ENCODE measurements around the gene HIPK2.

The HIPK2 gene

DNA sequence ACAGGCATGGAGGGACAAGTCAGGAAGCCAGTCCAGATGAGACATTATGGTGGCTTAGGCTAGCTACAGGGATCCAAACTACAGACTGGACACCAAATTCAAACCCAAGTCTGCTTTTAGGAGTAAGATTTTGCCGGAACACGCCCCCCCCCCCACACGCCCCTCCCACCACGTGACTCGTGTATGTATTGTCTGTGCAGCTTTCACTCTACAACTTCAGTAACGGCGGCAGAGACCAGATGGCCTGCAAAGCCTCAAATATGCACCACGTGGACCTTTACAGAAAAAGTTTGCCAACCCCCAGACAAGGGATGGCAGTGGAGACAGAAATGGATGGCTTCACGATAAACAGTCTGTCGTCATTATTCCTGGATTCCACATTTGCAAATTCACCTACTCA, 14.5 kb downstream of the HIPK2 start:
- Histone ChIP-seq H3K4me2 (ENCODE audit: low read depth, low read length, poor library complexity, severe bottlenecking) (no peak overlapping the region), H3K9ac (ENCODE audit: low read depth, low read length, poor library complexity, severe bottlenecking) (no peak overlapping the region), H2AFZ (ENCODE audit: low read length) (no peak overlapping the region), H3K4me3 (ENCODE audit: low read length, poor library complexity, severe bottlenecking) (no peak overlapping the region), H3K79me2 (ENCODE audit: insufficient read depth, low read length) (peaks cover 71% of the 10 kb centered on the region), H3K36me3 (ENCODE audit: insufficient read depth, low read length) (no peaks in the 10 kb centered on the region), H3K4me1 (ENCODE audit: insufficient read depth, low read length, poor library complexity, severe bottlenecking) (peaks cover 17% of the 10 kb centered on the region), H3F3A (ENCODE audit: low read depth) (no peaks in the 10 kb centered on the region), H4K20me1 (ENCODE audit: insufficient read depth, low read length, poor library complexity, severe bottlenecking) (peaks cover 25% of the 10 kb centered on the region), H3K9me2 (replicated peaks; ENCODE audit: low read depth, low read length) (no peaks in the 10 kb centered on the region), H3K9me3 (ENCODE audit: insufficient read depth, low read depth, low read length) (no peaks in the 10 kb centered on the region), H3K27me3 (ENCODE audit: insufficient read depth, low read length, poor library complexity, severe bottlenecking) (no peaks in the 10 kb centered on the region)
- TF ChIP-seq, protein P1, sequence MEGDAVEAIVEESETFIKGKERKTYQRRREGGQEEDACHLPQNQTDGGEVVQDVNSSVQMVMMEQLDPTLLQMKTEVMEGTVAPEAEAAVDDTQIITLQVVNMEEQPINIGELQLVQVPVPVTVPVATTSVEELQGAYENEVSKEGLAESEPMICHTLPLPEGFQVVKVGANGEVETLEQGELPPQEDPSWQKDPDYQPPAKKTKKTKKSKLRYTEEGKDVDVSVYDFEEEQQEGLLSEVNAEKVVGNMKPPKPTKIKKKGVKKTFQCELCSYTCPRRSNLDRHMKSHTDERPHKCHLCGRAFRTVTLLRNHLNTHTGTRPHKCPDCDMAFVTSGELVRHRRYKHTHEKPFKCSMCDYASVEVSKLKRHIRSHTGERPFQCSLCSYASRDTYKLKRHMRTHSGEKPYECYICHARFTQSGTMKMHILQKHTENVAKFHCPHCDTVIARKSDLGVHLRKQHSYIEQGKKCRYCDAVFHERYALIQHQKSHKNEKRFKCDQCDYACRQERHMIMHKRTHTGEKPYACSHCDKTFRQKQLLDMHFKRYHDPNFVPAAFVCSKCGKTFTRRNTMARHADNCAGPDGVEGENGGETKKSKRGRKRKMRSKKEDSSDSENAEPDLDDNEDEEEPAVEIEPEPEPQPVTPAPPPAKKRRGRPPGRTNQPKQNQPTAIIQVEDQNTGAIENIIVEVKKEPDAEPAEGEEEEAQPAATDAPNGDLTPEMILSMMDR (conservative IDR thresholded peaks at IDR 0.05; ENCODE audit: low read length): no peak
- TF ChIP-seq EZH2phosphoT487 (IDR thresholded peaks at IDR 0.05; ENCODE audit: borderline replicate concordance): no peak

DNA sequence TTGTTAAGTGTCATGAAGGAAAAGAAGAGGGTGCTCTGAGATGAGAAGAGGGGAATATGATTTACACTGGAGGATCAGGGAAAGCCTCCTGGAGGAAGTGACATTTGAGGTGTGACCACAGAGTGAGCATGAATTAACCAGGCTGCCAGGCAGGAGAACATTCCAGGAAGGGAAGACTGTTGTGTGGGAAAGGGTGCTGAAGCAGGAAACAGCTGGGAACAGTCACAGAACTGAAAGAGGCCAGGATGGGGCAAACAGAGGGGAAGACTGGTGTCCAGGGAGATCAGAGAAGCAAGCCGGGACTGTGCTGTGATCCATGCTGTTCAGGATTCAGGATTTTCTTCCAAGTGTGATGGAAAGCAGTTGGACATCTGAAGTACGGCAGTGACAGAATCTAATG, 14.9 kb downstream of the HIPK2 start:
- peaks cover 71% of the 10 kb centered on the region for H3K79me2 ChIP-seq (ENCODE audit: insufficient read depth, low read length)

DNA sequence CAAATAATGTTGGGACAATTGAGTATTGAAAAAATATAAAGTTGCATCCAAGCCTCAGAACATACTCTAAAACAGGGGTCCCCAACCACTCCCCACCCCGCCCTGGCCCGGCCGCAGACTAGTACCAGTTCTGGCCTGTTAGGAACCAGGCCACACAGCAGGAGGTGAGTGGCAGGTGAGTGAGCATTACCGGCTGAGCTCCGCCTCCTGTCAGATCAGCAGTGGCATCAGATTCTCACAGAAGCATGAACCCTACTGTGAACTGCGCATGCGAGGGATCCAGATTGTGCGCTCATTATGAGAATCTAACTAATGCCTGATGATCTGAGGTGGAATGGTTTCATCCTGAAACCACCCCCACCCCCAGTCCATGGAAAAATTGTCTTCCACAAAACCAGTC, 19.4 kb downstream of the HIPK2 start:
- Histone ChIP-seq H3K36me3 (ENCODE audit: insufficient read depth, low read length) (no peaks in the 10 kb centered on the region), H2AFZ (ENCODE audit: low read length) (no peak overlapping the region), H3K4me1 (ENCODE audit: insufficient read depth, low read length, poor library complexity, severe bottlenecking) (no peaks in the 10 kb centered on the region), H3K79me2 (ENCODE audit: insufficient read depth, low read length) (peaks cover 67% of the 10 kb centered on the region), H3K4me3 (ENCODE audit: low read length, poor library complexity, severe bottlenecking) (no peak overlapping the region), H3K9ac (ENCODE audit: low read depth, low read length, poor library complexity, severe bottlenecking) (no peak overlapping the region), H3K4me2 (ENCODE audit: low read depth, low read length, poor library complexity, severe bottlenecking) (no peak overlapping the region), H3K27me3 (ENCODE audit: insufficient read depth, low read length, poor library complexity, severe bottlenecking) (no peaks in the 10 kb centered on the region), H3F3A (ENCODE audit: low read depth) (no peaks in the 10 kb centered on the region), H3K9me2 (replicated peaks; ENCODE audit: low read depth, low read length) (no peaks in the 10 kb centered on the region), H3K9me3 (ENCODE audit: insufficient read depth, low read depth, low read length) (no peaks in the 10 kb centered on the region), H4K20me1 (ENCODE audit: insufficient read depth, low read length, poor library complexity, severe bottlenecking) (peaks cover 9% of the 10 kb centered on the region)
- TF ChIP-seq, protein P1 (conservative IDR thresholded peaks at IDR 0.05; ENCODE audit: low read length): no peak
- TF ChIP-seq EZH2phosphoT487 (IDR thresholded peaks at IDR 0.05; ENCODE audit: borderline replicate concordance): no peak

More for the DNA sequence above, 14.9 kb downstream of the HIPK2 start:
- no peaks in the 10 kb centered on the region for H3K9me2 ChIP-seq (replicated peaks; ENCODE audit: low read depth, low read length)
- no peaks in the 10 kb centered on the region for H3K36me3 ChIP-seq (ENCODE audit: insufficient read depth, low read length)
- H3K4me3 ChIP-seq (ENCODE audit: low read length, poor library complexity, severe bottlenecking): no peak overlapping the region
- H3K9ac ChIP-seq (ENCODE audit: low read depth, low read length, poor library complexity, severe bottlenecking): no peak overlapping the region
- H3K4me1 ChIP-seq (ENCODE audit: insufficient read depth, low read length, poor library complexity, severe bottlenecking): peaks cover 12% of the 10 kb centered on the region
- no peaks in the 10 kb centered on the region for H3F3A ChIP-seq (ENCODE audit: low read depth)
- H3K27me3 ChIP-seq (ENCODE audit: insufficient read depth, low read length, poor library complexity, severe bottlenecking): no peaks in the 10 kb centered on the region
- H3K9me3 ChIP-seq (ENCODE audit: insufficient read depth, low read depth, low read length): no peaks in the 10 kb centered on the region
- peaks cover 20% of the 10 kb centered on the region for H4K20me1 ChIP-seq (ENCODE audit: insufficient read depth, low read length, poor library complexity, severe bottlenecking)
- H3K4me2 ChIP-seq (ENCODE audit: low read depth, low read length, poor library complexity, severe bottlenecking): no peak overlapping the region
- TF ChIP-seq, protein P1 (conservative IDR thresholded peaks at IDR 0.05; ENCODE audit: low read length): no peak
- no peak for TF ChIP-seq EZH2phosphoT487 (IDR thresholded peaks at IDR 0.05; ENCODE audit: borderline replicate concordance)
- no peak overlapping the region for H2AFZ ChIP-seq (ENCODE audit: low read length)
